HEK293 (cell line): ENCODE measurements around the gene AKNA.

Source experiments
- CTCF ChIA-PET: fragments of 350-600 bp; formaldehyde crosslinking; extraction: SDS; loops from one replicate; lab custom pipeline; 2021; ENCODE audit warnings: antibody characterized with exemption; lab: Yijun Ruan, JAX
- POLR2A ChIA-PET: fragments of 300-600 bp; formaldehyde crosslinking; extraction: SDS; loops from one replicate; lab custom pipeline; 2020; ENCODE audit warnings: antibody characterized with exemption, inconsistent platforms; lab: Yijun Ruan, JAX
- H3K27ac ChIP-seq: fragments of 200-500 bp; sonication (Bioruptor generic); 2 replicates; pipeline ENCODE4 v1.5.1; 2014; ENCODE audit warnings: low read depth, low read length, control low read depth, inconsistent platforms; ENCODE audit errors: extremely low read depth
- H3K36me3 ChIP-seq, 2 experiments: fragments of 200-500 bp in 1 of 2; sonication (Bioruptor generic) in 1 of 2; 1 replicate in 1 of 2; 2 replicates in 1 of 2; pipeline ENCODE4 v1.5.1; 2014 to 2017; ENCODE audit warnings: inconsistent platforms in 2 of 2, low read length in 2 of 2; ENCODE audit not compliant: control insufficient read depth in 2 of 2, insufficient read depth in 1 of 2
- H3K4me1 ChIP-seq: fragments of 200-500 bp; sonication (Bioruptor generic); 2 replicates; pipeline ENCODE4 v1.5.1; 2014; ENCODE audit warnings: mild to moderate bottlenecking, low read length, inconsistent platforms; ENCODE audit not compliant: control insufficient read depth, insufficient read depth
- H3K4me3 ChIP-seq: 2 replicates; pipeline ENCODE4 v1.5.1; 2011; ENCODE audit warnings: low read depth, mild to moderate bottlenecking, control low read depth, low read length, moderate library complexity
- H3K9me3 ChIP-seq: fragments of 200-500 bp; sonication (Bioruptor generic); 2 replicates; pipeline ENCODE4 v1.5.1; 2014; ENCODE audit warnings: low read depth, low read length, inconsistent platforms; ENCODE audit not compliant: control insufficient read depth, insufficient read depth
- EGR2 ChIP-seq: fragments of 450-650 bp; formaldehyde crosslinking; IDR thresholded peaks from 2 replicates; pipeline ENCODE4 v1.5.1; 2016; ENCODE audit warnings: low read depth, missing biosample characterization, missing genetic modification characterization
- IKZF3 ChIP-seq: fragments of 450-650 bp; IDR thresholded peaks from 2 replicates; pipeline ENCODE4 v1.5.0; 2018; ENCODE audit warnings: missing biosample characterization, mild to moderate bottlenecking, missing genetic modification characterization, moderate library complexity
- KLF8 ChIP-seq: fragments of 450-650 bp; formaldehyde crosslinking; IDR thresholded peaks from 2 replicates; pipeline ENCODE4 v1.5.1; 2016; ENCODE audit warnings: missing biosample characterization, missing genetic modification characterization
- KLF9 ChIP-seq: fragments of 450-650 bp; formaldehyde crosslinking; IDR thresholded peaks from 2 replicates; pipeline ENCODE4 v1.5.1; 2016; ENCODE audit warnings: missing biosample characterization, missing genetic modification characterization, low read depth
- MZF1 ChIP-seq: fragments of 450-650 bp; formaldehyde crosslinking; IDR thresholded peaks from 2 replicates; pipeline ENCODE4 v1.5.1; 2017; ENCODE audit warnings: missing biosample characterization, missing genetic modification characterization, borderline replicate concordance
- OSR2 ChIP-seq: fragments of 450-650 bp; formaldehyde crosslinking; IDR thresholded peaks from 2 replicates; pipeline ENCODE4 v1.5.1; 2016; ENCODE audit warnings: missing biosample characterization, missing genetic modification characterization
- SETDB1 ChIP-seq: IDR thresholded peaks from one replicate; pipeline ENCODE4 v1.6.1; 2017; ENCODE audit warnings: mild to moderate bottlenecking, low read length, moderate library complexity, mixed read lengths; ENCODE audit not compliant: insufficient read length
- TCF7L2 ChIP-seq: IDR thresholded peaks from 2 replicates; pipeline ENCODE4 v1.6.1; 2011; ENCODE audit warnings: low read depth, mild to moderate bottlenecking, inconsistent platforms, low read length, moderate library complexity, borderline replicate concordance
- ZBTB21 ChIP-seq: fragments of 450-650 bp; formaldehyde crosslinking; IDR thresholded peaks from 2 replicates; pipeline ENCODE4 v1.5.1; 2017; ENCODE audit warnings: missing biosample characterization, missing genetic modification characterization
- ZBTB7A ChIP-seq: fragments of 450-650 bp; formaldehyde crosslinking; IDR thresholded peaks from 2 replicates; pipeline ENCODE4 v1.5.1; 2016; ENCODE audit warnings: low read depth, missing biosample characterization, missing genetic modification characterization
- ZFHX2 ChIP-seq: fragments of 450-650 bp; formaldehyde crosslinking; conservative IDR thresholded peaks from 2 replicates; pipeline ENCODE4 v1.5.1; 2016; ENCODE audit warnings: missing biosample characterization, missing genetic modification characterization
- ZFP37 ChIP-seq: fragments of 450-650 bp; formaldehyde crosslinking; IDR thresholded peaks from 2 replicates; pipeline ENCODE4 v1.5.1; 2016; ENCODE audit warnings: missing biosample characterization, missing genetic modification characterization
- ZNF274 ChIP-seq, 2 experiments: fragments of 200-500 bp in 1 of 2; fragments of 450-650 bp in 1 of 2; sonication (Bioruptor generic) in 1 of 2; formaldehyde crosslinking in 1 of 2; IDR thresholded peaks; 2 replicates each; pipeline versions ENCODE4 v1.5.1 to v1.6.1; 2014 to 2016; ENCODE audit warnings: borderline replicate concordance in 1 of 2, inconsistent platforms in 1 of 2, low read length in 1 of 2, missing biosample characterization in 1 of 2, missing genetic modification characterization in 1 of 2
- ZNF473 ChIP-seq: fragments of 450-650 bp; formaldehyde crosslinking; IDR thresholded peaks from 2 replicates; pipeline ENCODE4 v1.5.1; 2017; ENCODE audit warnings: missing biosample characterization, missing genetic modification characterization
- ZNF555 ChIP-seq: fragments of 450-650 bp; formaldehyde crosslinking; conservative IDR thresholded peaks from 2 replicates; pipeline ENCODE4 v1.5.1; 2017; ENCODE audit warnings: missing biosample characterization, mild to moderate bottlenecking, missing genetic modification characterization, inconsistent platforms
- ZNF600 ChIP-seq: fragments of 450-650 bp; formaldehyde crosslinking; IDR thresholded peaks from 2 replicates; pipeline ENCODE4 v1.5.1; 2016; ENCODE audit warnings: missing biosample characterization, missing genetic modification characterization
- ZNF791 ChIP-seq: fragments of 450-650 bp; formaldehyde crosslinking; IDR thresholded peaks from 2 replicates; pipeline ENCODE4 v1.5.1; 2016; ENCODE audit warnings: missing biosample characterization, missing genetic modification characterization
- ZSCAN23 ChIP-seq: fragments of 450-650 bp; formaldehyde crosslinking; IDR thresholded peaks from 2 replicates; pipeline ENCODE4 v1.5.1; 2016; ENCODE audit warnings: missing biosample characterization, missing genetic modification characterization
- TF ChIP-seq, protein P1 (sequence below): fragments of 450-650 bp; formaldehyde crosslinking; IDR thresholded peaks from 2 replicates; pipeline ENCODE4 v1.5.1; 2016; ENCODE audit warnings: missing biosample characterization, missing genetic modification characterization
- TF ChIP-seq, protein P2 (sequence below): fragments of 450-650 bp; formaldehyde crosslinking; IDR thresholded peaks from 2 replicates; pipeline ENCODE4 v1.5.1; 2017; ENCODE audit warnings: missing biosample characterization, missing genetic modification characterization
- TF ChIP-seq, protein P3 (sequence below): fragments of 450-650 bp; formaldehyde crosslinking; IDR thresholded peaks from 2 replicates; pipeline ENCODE4 v1.5.1; 2016; ENCODE audit warnings: missing biosample characterization, missing genetic modification characterization, borderline replicate concordance
- TF ChIP-seq, protein P4 (sequence below): fragments of 450-650 bp; formaldehyde crosslinking; IDR thresholded peaks from 2 replicates; pipeline ENCODE4 v1.5.1; 2017; ENCODE audit warnings: missing biosample characterization, missing genetic modification characterization
- TF ChIP-seq, protein P5 (sequence below): sonication (generic); formaldehyde crosslinking; IDR thresholded peaks from 2 replicates; pipeline ENCODE4 v1.8.1; 2022; ENCODE audit warnings: mild to moderate bottlenecking, moderate library complexity, missing genetic modification reagents

AKNA gene

DNA sequence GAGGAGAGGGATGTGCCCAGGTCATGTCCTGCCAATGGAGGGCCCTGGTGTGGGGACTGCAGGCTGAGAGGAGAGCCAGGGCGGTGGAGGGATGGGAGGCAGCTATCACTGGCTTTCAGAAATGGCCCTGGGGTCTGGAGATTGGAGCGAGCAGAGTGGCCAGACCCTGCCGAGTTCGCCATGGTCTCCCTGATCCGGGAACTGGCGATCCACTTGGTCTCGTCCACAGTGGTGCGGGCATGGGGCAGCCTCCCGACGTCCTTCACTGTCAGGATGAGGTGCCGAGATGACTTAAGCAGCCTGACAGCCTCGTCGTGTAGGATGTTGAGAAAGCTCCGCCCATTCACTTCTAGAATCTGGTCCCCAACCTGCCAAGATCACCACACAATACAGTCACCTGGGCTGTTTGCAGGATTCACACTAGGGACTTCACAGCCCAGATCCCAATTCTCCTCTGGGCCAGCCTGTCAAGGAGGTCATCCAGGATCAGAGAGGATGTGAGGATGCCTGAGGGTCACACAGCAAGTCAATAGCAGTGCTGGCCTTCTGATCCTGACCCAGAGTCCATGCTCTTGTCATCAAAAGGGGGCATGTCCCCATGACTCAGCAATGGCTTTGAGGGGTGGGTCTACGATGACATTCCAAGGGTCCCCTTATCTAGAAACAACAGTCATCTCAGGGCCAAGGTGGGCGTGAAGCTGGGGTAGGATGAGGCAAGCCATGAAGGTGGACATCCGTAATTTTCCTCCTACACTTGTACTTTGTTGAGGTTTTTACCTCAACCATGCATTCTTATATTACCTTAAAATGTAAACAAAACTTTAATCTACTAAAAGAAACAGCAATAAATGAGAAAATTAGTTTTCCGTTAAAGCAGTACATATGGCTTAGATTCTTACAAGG is 38.5 kb upstream of the AKNA start:
- TF ChIP-seq EGR2 (tag by site-specific recombination) (peak; percentile 64), ZFHX2 (tag by site-specific recombination) (0 out of 2 replicates have a peak, but pooled peaks have one; percentile 48)
- TF ChIP-seq, protein P1, sequence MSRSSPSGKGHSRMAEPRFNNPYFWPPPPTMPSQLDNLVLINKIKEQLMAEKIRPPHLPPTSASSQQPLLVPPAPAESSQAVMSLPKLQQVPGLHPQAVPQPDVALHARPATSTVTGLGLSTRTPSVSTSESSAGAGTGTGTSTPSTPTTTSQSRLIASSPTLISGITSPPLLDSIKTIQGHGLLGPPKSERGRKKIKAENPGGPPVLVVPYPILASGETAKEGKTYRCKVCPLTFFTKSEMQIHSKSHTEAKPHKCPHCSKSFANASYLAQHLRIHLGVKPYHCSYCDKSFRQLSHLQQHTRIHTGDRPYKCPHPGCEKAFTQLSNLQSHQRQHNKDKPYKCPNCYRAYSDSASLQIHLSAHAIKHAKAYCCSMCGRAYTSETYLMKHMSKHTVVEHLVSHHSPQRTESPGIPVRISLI: no peak
- TF ChIP-seq, all 188 proteins: peak for 2

DNA sequence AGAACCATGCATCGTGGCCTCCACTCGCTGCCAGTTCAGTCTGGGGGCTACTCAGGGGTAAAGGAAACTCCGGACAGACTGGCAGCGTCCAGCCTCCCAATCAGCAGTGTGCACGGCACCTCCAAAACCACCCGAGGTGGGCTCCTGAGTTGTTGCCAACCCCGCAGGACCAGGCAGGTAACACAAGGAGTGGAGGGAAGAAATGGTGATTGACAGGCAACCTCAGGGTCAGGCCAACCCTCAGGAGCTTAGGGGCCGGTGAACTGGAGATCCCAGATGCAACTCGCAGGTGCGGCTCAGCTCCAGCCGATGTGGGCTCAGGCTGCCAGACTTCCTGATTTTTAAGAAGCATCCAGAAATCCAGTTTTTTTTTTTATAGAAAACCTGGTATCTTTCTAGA is 37.3 kb upstream of the AKNA start:
- CTCF ChIA-PET: interaction anchor here (0.6 to 1.3 kb wide), 3 partner anchors 20 to 228 kb away, joined by 3 to 4 read pairs (median 3); no protein-coding TSS in a partner anchor

More for the DNA sequence above, 38.5 kb upstream of the AKNA start:
- H3K27ac ChIP-seq: no peak overlapping the region
- CTCF ChIA-PET: interaction anchor here (2.0 kb wide), 1 partner anchor 20 kb away, joined by 5 read pairs; no protein-coding TSS in a partner anchor
- H3K4me3 ChIP-seq: no peak overlapping the region
- no peaks in the 10 kb centered on the region for H3K36me3 ChIP-seq
- H3K9me3 ChIP-seq: no peaks in the 10 kb centered on the region
- H3K4me1 ChIP-seq: no peaks in the 10 kb centered on the region
- POLR2A ChIA-PET: no interaction called here

More for the DNA sequence above, 37.3 kb upstream of the AKNA start:
- TF ChIP-seq ZNF791 (tag by site-specific recombination) (no peak), SETDB1 (no peak), TCF7L2 (no peak), ZNF274 (IDR thresholded peaks at IDR 0.05; ENCODE audit: low read length) (no peak), ZNF274 (tag by site-specific recombination; IDR thresholded peaks at IDR 0.05; ENCODE audit: borderline replicate concordance) (no peak), MZF1 (tag by site-specific recombination) (no peak), KLF9 (tag by site-specific recombination) (no peak), KLF8 (no peak), ZNF555 (tag by site-specific recombination) (no peak), IKZF3 (tag by site-specific recombination) (no peak), ZSCAN23 (tag by site-specific recombination) (no peak), ZBTB21 (tag by site-specific recombination) (no peak), ZNF473 (no peak), ZFP37 (tag by site-specific recombination) (no peak), ZNF600 (tag by site-specific recombination) (no peak), OSR2 (tag by site-specific recombination) (no peak), ZBTB7A (no peak)
- TF ChIP-seq, protein P2, sequence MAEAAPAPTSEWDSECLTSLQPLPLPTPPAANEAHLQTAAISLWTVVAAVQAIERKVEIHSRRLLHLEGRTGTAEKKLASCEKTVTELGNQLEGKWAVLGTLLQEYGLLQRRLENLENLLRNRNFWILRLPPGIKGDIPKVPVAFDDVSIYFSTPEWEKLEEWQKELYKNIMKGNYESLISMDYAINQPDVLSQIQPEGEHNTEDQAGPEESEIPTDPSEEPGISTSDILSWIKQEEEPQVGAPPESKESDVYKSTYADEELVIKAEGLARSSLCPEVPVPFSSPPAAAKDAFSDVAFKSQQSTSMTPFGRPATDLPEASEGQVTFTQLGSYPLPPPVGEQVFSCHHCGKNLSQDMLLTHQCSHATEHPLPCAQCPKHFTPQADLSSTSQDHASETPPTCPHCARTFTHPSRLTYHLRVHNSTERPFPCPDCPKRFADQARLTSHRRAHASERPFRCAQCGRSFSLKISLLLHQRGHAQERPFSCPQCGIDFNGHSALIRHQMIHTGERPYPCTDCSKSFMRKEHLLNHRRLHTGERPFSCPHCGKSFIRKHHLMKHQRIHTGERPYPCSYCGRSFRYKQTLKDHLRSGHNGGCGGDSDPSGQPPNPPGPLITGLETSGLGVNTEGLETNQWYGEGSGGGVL: no peak
- TF ChIP-seq, protein P3, sequence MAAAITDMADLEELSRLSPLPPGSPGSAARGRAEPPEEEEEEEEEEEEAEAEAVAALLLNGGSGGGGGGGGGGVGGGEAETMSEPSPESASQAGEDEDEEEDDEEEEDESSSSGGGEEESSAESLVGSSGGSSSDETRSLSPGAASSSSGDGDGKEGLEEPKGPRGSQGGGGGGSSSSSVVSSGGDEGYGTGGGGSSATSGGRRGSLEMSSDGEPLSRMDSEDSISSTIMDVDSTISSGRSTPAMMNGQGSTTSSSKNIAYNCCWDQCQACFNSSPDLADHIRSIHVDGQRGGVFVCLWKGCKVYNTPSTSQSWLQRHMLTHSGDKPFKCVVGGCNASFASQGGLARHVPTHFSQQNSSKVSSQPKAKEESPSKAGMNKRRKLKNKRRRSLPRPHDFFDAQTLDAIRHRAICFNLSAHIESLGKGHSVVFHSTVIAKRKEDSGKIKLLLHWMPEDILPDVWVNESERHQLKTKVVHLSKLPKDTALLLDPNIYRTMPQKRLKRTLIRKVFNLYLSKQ (tag by site-specific recombination): no peak
- TF ChIP-seq, protein P4, sequence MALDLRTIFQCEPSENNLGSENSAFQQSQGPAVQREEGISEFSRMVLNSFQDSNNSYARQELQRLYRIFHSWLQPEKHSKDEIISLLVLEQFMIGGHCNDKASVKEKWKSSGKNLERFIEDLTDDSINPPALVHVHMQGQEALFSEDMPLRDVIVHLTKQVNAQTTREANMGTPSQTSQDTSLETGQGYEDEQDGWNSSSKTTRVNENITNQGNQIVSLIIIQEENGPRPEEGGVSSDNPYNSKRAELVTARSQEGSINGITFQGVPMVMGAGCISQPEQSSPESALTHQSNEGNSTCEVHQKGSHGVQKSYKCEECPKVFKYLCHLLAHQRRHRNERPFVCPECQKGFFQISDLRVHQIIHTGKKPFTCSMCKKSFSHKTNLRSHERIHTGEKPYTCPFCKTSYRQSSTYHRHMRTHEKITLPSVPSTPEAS (tag by site-specific recombination): no peak
- TF ChIP-seq, protein P5, sequence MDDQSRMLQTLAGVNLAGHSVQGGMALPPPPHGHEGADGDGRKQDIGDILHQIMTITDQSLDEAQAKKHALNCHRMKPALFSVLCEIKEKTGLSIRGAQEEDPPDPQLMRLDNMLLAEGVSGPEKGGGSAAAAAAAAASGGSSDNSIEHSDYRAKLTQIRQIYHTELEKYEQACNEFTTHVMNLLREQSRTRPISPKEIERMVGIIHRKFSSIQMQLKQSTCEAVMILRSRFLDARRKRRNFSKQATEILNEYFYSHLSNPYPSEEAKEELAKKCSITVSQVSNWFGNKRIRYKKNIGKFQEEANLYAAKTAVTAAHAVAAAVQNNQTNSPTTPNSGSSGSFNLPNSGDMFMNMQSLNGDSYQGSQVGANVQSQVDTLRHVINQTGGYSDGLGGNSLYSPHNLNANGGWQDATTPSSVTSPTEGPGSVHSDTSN (CRISPR knock-in tag): no peak
- Histone ChIP-seq H3K27ac (no peak overlapping the region), H3K36me3 (no peaks in the 10 kb centered on the region), H3K4me1 (no peaks in the 10 kb centered on the region), H3K9me3 (no peaks in the 10 kb centered on the region), H3K4me3 (no peak overlapping the region)
- POLR2A ChIA-PET: interaction anchor here (0.7 kb wide), 1 partner anchor 636 kb away, joined by 5 read pairs; no protein-coding TSS in a partner anchor
